ENCODE measurements around the gene GPATCH3. TPM values are rescaled to one million over a fixed set of nuclear protein-coding genes. Genes with fewer than 3 reads are reported as not detected.

GPATCH3 gene
- total RNA-seq, 6 experiments from 2014 or later = 8.6 to 12.0 (median 10.2) TPM

GRCh38 chr1:26945728-26946127, 45.5 kb upstream of the GPATCH3 start:
- Mint-ChIP-seq H3K36me3 (ENCODE audit: low read depth) (peaks cover 33% of the 10 kb centered on the region), H3K27me3 (ENCODE audit: insufficient read depth) (no peaks in the 10 kb centered on the region; the same call in 1 of the 2 replicates), H3K27ac (no peak overlapping the region), H3K4me3 (no peak overlapping the region), H3K4me1 (ENCODE audit: low read depth) (no peaks in the 10 kb centered on the region; the same call in 1 of the 2 replicates), H3K9me3 (no peaks in the 10 kb centered on the region)
- no peak for DNase-seq
- TF ChIP-seq CTCF (IDR thresholded peaks at IDR 0.05) = no peak

DNA sequence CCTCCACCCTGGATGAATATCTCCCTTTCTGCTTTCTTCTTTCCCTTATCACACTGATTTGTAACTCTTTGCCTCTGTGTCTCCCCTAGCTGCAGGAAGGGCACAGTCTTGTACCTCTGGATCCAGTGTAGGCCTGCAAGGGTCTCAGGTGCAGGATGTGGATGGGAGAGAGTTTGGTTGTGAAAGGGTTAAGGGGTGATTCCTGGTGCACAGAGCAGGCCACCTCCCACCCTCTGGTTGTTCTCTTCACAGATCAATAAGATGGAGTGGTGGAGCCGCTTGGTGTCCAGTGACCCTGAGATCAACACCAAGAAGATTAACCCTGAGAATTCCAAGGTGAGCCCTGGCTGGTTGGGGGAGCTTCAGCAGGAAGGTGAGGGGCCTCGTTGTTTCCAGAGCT, 44.9 kb upstream of the GPATCH3 start:
- no peaks in the 10 kb centered on the region; the same call in 1 of the 2 replicates for H3K27me3 Mint-ChIP-seq (ENCODE audit: insufficient read depth)
- H3K27ac Mint-ChIP-seq = no peak overlapping the region
- no peak for DNase-seq
- peaks cover 5% of the 10 kb centered on the region for H3K4me1 Mint-ChIP-seq (ENCODE audit: low read depth)
- no peaks in the 10 kb centered on the region for H3K9me3 Mint-ChIP-seq
- H3K36me3 Mint-ChIP-seq (ENCODE audit: low read depth) = peaks cover 33% of the 10 kb centered on the region
- TF ChIP-seq CTCF (IDR thresholded peaks at IDR 0.05) = no peak
- H3K4me3 Mint-ChIP-seq = no peak overlapping the region

- no peak for DNase-seq
- H3K4me3 Mint-ChIP-seq = no peak overlapping the region
- H3K4me1 Mint-ChIP-seq (ENCODE audit: low read depth) = peaks cover 14% of the 10 kb centered on the region
- no peak for TF ChIP-seq CTCF (IDR thresholded peaks at IDR 0.05)
- H3K9me3 Mint-ChIP-seq = no peaks in the 10 kb centered on the region
- H3K36me3 Mint-ChIP-seq (ENCODE audit: low read depth) = peaks cover 41% of the 10 kb centered on the region
- H3K27ac Mint-ChIP-seq = no peak overlapping the region
- no peaks in the 10 kb centered on the region; the same call in 1 of the 2 replicates for H3K27me3 Mint-ChIP-seq (ENCODE audit: insufficient read depth)
Observed at GRCh38 chr1:26942656-26943055, 42.4 kb upstream of the GPATCH3 start.

GRCh38 chr1:26941311-26941710, 41.0 kb upstream of the GPATCH3 start:
- Mint-ChIP-seq H3K27ac (no peak overlapping the region), H3K4me3 (no peak overlapping the region), H3K9me3 (no peaks in the 10 kb centered on the region), H3K36me3 (ENCODE audit: low read depth) (peaks cover 39% of the 10 kb centered on the region), H3K4me1 (ENCODE audit: low read depth) (peaks cover 14% of the 10 kb centered on the region), H3K27me3 (ENCODE audit: insufficient read depth) (no peaks in the 10 kb centered on the region; the same call in 1 of the 2 replicates)
- TF ChIP-seq CTCF (IDR thresholded peaks at IDR 0.05) = no peak
- DNase-seq = no peak

GRCh38 chr1:26938659-26939025, 38.4 kb upstream of the GPATCH3 start:
- Mint-ChIP-seq H3K9me3 (no peaks in the 10 kb centered on the region), H3K4me3 (no peak overlapping the region), H3K27me3 (ENCODE audit: insufficient read depth) (no peaks in the 10 kb centered on the region; the same call in 1 of the 2 replicates), H3K36me3 (ENCODE audit: low read depth) (peaks cover 33% of the 10 kb centered on the region), H3K4me1 (ENCODE audit: low read depth) (peaks cover 14% of the 10 kb centered on the region), H3K27ac (no peak overlapping the region; the same call in 1 of the 2 replicates)
- no peak for TF ChIP-seq CTCF (IDR thresholded peaks at IDR 0.05)
- DNase-seq = no peak

Measured in HFFc6 (cell line).